Stimulated activated naive CD4-positive, alpha-beta T cell treated with Interleukin-2 at 50 U/mL for 16 hours (primary cell): Measurements from ENCODE around the gene GPR152.
A peak's percentile ranks its signal among the peaks of the same experiment; 100 is the strongest.
"Not testable (repeated sequence)": the region's sequence is repeated elsewhere in the genome, so short reads cannot be mapped to it uniquely, and the experiment has no call there.

Experiments
- DNase-seq: peaks from one replicate; lab custom pipeline; 2025; lab: John Stamatoyannopoulos, UW

Gene GPR152

DNA sequence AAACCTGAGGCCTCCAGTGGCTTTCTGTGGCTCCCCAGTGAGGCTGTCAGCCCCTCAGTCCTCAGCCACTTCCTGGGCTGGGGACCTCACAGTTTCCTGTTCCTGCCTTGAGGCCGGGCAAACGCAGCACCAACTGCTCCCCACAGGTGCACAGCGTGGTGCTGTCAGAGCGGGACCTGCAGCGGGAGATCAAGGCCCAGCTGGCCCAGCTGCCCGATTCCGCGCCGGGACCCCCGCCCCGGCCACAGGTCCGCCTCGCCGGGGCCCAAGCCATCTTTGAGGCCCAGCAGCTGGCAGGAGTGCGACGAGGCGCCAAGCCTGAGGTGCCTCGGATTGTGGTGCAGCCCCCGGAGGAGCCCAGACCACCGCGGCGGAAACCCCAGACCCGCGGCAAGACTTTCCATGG is 43.3 kb downstream of the GPR152 start:
- DNase-seq: peak; percentile 39

DNA sequence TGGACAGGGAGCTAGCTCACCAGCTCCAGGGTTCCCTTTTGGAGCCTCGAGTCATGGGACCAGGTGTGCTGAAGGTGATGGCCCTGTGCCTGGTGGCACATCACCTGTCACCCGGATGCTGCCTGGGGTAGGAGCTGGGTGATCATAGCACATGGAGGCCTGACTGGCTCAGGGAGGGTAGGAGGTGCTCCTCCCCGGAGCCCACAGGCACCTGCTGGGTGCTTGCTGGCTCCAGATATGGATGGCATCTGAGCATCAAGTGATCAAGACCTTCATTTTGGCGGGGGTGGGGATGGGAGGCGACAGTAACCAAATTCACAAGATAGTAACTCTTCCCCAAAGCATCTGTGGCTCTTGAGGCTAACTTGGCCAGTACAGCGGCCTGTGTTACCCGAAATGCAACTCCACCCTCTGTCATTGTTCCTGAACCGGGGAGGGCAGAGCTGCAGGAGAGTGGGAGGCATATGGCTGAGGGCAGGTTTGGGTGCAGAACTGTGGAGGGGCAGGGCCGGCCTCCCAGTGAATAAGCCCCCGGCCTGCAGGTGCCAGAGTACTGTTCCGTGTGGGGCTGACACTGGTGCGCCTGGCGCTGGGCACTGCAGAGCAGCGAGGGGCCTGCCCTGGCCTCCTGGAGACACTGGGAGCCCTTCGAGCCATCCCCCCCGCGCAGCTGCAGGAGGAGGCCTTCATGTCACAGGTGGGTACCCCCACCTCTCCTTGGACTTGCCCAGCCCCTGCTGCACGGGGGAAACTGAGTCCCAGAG is 43.9 kb downstream of the GPR152 start:
- no peak for DNase-seq

DNA sequence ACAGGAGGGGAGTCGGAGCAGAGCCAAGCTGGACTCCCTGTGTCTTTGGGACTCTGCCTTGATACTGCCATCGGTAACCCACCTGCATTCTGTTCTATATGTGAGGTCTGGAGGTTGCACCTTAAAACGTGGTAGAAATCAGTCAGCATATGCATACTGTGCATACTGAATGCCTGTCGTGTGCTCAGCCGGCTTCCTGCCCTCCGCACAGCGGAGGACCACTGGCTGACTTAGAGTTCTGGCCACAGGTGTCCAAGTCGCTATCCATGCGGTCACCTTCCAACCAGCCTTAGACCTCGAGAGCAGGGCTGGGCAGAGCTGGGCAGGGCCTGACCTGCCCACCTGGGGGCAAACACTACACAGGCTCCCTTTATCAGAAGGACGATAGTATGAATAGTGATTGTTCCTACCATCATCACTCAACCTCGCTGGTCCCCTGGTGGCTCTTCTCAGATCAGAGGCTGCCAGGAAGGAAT is 44.8 kb downstream of the GPR152 start:
- DNase-seq: no peak

DNA sequence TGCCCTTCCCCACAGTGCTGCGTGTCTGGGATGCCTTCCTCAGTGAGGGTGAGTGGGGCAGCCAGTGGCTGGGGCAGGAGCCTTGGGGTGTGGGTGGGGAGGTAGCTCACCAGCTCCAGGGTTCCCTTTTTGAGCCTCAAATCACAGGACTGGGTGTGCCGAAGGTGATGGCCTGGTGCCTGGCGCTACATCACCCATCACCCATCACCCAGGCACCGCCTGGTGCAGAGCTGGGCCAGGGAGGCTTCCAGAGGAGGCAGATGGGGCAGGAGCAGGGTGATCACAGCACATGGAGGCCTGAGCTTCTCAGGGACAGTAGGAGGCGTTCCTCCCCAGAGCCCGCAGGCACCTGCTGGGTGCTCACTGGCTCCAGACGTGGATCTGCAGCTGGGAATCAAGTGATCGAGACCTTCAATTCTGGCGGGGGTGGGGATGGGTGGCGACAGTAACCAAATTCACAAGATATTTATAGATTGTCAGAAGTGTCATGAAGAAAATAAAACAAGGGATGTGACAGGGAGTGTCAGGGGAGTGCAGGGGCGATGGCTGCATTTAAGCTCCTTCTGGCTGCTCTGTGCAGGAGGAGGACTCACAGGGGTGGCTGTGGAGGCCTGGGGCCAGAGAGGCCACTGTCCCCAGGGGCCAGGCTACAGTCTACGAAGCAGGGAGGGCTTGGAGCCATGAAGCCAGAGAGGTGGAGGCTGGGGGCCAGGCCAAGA is 45.4 kb downstream of the GPR152 start:
- no peak for DNase-seq

DNA sequence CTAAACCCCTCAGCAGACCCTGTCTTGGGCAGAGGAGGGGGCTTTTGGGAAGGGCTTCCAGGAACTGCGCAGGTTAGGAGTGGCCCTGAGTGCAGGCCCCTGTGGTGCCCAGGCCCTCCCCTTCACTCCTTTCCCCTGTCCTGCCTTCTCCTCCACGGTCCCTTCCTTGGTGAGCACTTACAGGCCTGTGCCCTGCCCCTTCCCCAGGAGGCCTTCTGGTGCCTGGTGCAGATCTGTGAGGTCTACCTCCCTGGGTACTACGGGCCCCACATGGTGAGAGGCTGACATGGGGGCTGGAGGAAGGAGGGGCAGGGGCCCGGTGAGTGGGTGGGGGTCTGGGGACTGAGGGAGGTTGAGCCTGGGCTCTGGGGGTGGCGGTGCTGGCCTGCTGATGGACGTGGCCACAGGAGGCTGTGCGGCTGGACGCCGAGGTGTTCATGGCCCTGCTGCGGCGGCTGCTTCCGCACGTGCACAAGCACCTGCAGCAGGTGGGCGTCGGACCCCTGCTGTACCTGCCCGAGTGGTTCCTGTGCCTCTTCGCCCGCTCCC is 46.0 kb downstream of the GPR152 start:
- no peak for DNase-seq

DNA sequence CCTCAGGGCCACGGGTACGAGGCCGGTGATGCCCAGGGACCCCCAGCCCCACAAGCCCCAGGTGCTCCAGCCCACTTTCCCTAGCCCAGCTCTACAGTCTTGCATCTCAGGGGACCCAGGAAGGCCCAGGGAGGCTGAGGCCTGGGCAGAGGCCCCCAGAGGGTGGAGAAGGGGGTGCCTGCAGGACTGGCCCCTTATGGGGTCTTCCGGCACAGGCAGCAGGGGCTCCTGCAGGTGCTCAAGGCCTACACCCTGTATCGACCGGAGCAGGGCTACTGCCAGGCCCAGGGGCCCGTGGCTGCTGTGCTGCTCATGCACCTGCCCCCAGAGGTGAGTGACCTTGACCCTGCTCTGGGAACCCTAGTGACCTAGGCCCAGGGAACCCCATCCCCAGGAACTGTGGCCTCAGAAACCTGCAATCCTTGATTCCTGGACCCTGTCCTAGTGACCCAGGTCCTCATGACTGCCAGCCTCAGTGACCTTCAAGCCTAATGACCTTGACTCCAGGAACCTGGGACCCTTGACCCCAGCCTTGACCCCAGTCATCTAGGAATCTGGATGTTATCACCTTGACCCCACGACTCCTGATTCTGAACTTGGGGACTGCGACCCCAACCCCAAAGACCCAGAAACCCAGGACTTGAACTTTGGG is 46.7 kb downstream of the GPR152 start:
- no peak for DNase-seq

DNA sequence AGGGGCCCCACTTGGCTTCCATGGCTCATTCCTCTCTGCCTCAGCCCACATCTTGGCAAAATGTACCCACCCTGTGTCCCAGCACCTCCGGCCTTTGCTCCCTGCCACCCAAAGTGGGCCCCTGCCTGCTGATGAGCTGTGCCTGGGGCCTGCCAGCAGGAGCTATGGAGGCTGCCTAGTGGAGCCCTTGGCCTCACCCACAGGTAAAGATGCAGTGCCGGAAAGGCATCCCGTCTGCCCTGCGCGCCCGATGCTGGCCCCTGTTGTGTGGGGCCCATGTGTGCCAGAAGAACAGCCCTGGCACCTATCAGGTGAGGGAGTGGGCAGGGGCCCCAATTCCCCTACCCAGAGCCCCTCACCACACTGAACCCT is 47.3 kb downstream of the GPR152 start:
- no peak for DNase-seq

DNA sequence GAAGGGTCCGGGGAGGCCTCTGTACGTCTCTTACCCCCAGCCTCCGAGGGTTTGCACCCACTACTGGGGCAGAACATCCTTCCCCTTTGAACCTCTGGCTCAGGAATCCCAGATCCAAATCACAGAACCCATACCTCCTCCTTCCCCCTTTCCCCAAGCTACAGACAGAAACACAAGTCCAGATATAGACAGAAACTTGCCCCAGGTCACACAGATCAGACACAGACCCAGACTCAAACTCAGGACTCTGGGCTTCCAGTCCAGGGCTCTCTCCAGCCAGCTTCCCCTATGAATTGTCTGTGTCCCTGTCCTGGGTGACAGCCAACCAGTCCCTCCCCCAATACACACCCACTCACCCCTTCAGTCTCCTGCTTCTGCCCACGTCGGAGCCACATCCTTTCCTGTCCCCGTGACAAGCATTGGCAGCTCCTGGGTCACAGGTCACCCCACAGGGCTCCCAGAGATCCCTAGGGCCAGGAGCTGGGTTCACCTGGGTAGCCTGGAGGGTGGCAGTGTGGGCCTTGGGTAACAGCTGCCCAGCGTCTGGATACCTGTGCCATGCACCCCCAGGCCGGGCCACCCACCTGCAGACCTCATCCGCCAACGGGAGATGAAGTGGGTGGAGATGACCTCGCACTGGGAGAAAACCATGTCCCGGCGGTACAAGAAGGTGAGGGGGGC is 47.9 kb downstream of the GPR152 start:
- DNase-seq: peak; percentile 52

DNA sequence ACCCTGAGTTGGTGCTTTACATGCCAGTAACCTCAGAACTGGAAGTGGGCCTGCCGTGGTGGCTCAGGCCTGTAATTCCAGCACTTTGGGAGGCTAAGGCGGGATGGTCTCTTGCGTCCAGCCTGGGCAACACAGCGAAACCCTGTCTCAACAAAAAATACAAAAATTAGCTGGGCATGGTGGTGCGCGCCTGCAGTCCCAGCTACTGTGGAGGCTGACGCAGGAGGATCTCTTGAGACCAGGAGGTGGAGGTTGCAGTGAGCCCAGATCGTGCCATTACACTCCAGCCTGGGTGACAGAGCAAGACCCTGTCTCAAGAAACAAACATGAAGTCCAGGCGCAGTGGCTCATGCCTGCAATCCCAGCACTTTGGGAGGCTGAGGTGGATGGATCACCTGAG is 49.4 kb downstream of the GPR152 start:
- not testable (repeated sequence) for DNase-seq

DNA sequence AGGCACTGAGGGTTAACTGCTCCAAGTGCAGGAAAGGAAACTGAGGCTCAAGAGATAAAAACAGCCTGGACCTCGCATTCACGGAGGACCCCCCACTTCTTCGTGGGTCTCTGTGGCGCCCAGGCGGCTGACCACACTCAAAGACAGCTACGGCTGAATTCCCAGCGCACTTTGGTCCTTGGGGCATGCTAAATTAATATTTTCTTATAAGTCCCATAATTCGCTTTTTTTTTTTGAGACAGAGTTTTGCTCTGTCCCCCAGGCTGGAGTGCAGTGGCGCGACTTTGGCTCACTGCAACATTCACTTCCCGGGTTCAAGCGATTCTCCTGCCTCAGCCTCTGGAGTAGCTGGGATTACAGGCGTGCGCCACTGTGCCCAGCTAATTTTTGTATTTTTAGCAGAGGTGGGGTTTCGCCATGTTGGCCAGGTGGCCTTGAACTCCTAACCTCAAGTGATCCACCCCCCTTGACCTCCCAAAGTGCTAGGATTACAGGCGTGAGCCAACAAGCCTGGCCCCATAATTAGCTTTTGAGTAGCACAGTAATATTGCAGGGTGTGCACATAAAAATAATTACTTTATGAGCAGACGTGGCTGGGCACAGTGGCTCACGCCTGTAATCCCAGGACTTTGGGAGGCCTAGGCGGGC is 50.2 kb downstream of the GPR152 start:
- DNase-seq: not testable (repeated sequence)

DNA sequence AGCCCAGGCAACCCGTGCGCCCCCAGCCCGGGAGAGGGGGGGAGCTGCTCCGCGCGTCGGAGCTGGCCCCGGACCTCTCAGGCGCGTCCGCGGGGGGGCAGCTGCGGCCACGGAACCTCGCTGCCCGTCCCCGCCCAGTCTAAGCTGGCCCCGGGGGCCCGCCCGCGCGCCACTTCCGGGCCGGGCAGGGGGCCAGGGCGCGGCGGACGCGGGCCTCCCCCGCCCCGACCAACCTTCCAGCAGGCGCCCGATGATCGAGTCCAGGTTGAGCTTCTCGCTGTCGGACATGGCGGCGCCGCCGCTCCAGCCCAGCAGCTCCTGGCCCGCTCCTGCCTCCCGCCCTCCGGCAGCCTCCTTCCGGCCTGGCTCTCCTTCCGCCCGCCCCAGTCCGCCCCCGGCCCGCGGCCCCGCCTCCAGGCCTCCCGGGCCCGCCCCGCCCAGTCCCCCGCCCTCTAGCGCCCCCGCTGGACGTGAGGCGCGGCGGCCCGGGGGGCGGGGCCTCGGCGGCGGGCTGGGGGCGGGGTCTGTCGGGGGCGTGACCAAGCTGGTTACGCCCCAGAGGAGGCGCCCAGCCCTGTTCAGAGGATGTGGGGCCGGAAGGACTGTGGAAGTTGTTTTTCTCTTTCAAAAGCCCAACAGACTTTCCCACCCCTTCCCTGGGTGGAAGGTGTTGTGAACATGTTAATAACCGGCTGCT is 50.9 kb downstream of the GPR152 start, which contains the start of gene PPP1CA:
PPP1CA (minus strand) TSS at position 364 of the 697 bp plus-strand sequence; CDS start at position 288, 76 bp downstream.
- DNase-seq: peak; percentile 86
